Ishikawa (cell line): ENCODE results near the gene FAN1.

Experiments used
- CEBPB ChIP-seq: IDR thresholded peaks from 2 replicates; pipeline ENCODE4 v1.6.1; 2012
- CREB1 ChIP-seq: IDR thresholded peaks from 2 replicates; pipeline ENCODE4 v1.6.1; 2012; ENCODE audit warnings: low read depth
- EP300 ChIP-seq: IDR thresholded peaks from 2 replicates; pipeline ENCODE4 v1.6.1; 2012; ENCODE audit warnings: borderline replicate concordance
- FOXM1 ChIP-seq: IDR thresholded peaks from 2 replicates; pipeline ENCODE4 v1.6.1; 2012; ENCODE audit warnings: low read depth, borderline replicate concordance
- NFIC ChIP-seq: IDR thresholded peaks from 2 replicates; pipeline ENCODE4 v1.6.1; 2012
- RAD21 ChIP-seq: IDR thresholded peaks from 2 replicates; pipeline ENCODE4 v1.6.1; 2012; ENCODE audit warnings: low read depth
- TCF12 ChIP-seq: IDR thresholded peaks from 2 replicates; pipeline ENCODE4 v1.6.1; 2012; ENCODE audit warnings: low read depth
- TEAD4 ChIP-seq: IDR thresholded peaks from 2 replicates; pipeline ENCODE4 v1.6.1; 2012
- YY1 ChIP-seq: IDR thresholded peaks from 2 replicates; pipeline ENCODE4 v1.6.1; 2012; ENCODE audit warnings: low read depth
- ZBTB7A ChIP-seq: IDR thresholded peaks from 2 replicates; pipeline ENCODE4 v1.6.1; 2012; ENCODE audit warnings: low read depth
- TF ChIP-seq, protein P1 (sequence below): IDR thresholded peaks from 2 replicates; pipeline ENCODE4 v1.6.1; 2012; ENCODE audit warnings: low read depth, mild to moderate bottlenecking

- no peak for TF ChIP-seq RAD21
- TF ChIP-seq NFIC: no peak
- TF ChIP-seq FOXM1: no peak
- TF ChIP-seq EP300: no peak
- TF ChIP-seq YY1: no peak
- TF ChIP-seq CREB1: no peak
- TF ChIP-seq TEAD4: no peak
- TF ChIP-seq, protein P1, sequence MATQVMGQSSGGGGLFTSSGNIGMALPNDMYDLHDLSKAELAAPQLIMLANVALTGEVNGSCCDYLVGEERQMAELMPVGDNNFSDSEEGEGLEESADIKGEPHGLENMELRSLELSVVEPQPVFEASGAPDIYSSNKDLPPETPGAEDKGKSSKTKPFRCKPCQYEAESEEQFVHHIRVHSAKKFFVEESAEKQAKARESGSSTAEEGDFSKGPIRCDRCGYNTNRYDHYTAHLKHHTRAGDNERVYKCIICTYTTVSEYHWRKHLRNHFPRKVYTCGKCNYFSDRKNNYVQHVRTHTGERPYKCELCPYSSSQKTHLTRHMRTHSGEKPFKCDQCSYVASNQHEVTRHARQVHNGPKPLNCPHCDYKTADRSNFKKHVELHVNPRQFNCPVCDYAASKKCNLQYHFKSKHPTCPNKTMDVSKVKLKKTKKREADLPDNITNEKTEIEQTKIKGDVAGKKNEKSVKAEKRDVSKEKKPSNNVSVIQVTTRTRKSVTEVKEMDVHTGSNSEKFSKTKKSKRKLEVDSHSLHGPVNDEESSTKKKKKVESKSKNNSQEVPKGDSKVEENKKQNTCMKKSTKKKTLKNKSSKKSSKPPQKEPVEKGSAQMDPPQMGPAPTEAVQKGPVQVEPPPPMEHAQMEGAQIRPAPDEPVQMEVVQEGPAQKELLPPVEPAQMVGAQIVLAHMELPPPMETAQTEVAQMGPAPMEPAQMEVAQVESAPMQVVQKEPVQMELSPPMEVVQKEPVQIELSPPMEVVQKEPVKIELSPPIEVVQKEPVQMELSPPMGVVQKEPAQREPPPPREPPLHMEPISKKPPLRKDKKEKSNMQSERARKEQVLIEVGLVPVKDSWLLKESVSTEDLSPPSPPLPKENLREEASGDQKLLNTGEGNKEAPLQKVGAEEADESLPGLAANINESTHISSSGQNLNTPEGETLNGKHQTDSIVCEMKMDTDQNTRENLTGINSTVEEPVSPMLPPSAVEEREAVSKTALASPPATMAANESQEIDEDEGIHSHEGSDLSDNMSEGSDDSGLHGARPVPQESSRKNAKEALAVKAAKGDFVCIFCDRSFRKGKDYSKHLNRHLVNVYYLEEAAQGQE: no peak
- no peak for TF ChIP-seq TCF12
- TF ChIP-seq ZBTB7A: no peak
- no peak for TF ChIP-seq CEBPB
These were observed 23.5 kb downstream of the FAN1 start for GRCh38 chr15:30927148-30927761.
